ENCODE results near the gene RREB1.

- TF ChIP-seq CTCF (IDR thresholded peaks at IDR 0.05) (no peak), POLR2A (IDR thresholded peaks at IDR 0.05) (no peak), POLR2AphosphoS5 (IDR thresholded peaks at IDR 0.05) (peak; percentile 68)
These were observed 40.5 kb upstream of the RREB1 start for GRCh38 chr6:7067305-7067704.

Data from prostate gland (tissue), 2 donors.